ENCODE results near the gene DLGAP1.

GRCh38 chr18:3579701-3580100 lies 875.4 kb downstream of the DLGAP1 start:
- TF ChIP-seq CTCF (IDR thresholded peaks at IDR 0.05) (no peak), POLR2A (IDR thresholded peaks at IDR 0.05) (no peak)

All from right lobe of liver (tissue), 4 donors.